AML-193 (cell line): ENCODE results near the gene MYO1A.
A peak's percentile ranks its signal among the peaks of the same experiment; 100 is the strongest.
"Not testable (repeated sequence)": the region's sequence is repeated elsewhere in the genome, so short reads cannot be mapped to it uniquely, and the experiment has no call there.

ENCODE experiments used
- DNase-seq, 2 experiments: peaks; one replicate each; lab custom pipeline; 2025; lab: John Stamatoyannopoulos, UW

The MYO1A gene

DNA sequence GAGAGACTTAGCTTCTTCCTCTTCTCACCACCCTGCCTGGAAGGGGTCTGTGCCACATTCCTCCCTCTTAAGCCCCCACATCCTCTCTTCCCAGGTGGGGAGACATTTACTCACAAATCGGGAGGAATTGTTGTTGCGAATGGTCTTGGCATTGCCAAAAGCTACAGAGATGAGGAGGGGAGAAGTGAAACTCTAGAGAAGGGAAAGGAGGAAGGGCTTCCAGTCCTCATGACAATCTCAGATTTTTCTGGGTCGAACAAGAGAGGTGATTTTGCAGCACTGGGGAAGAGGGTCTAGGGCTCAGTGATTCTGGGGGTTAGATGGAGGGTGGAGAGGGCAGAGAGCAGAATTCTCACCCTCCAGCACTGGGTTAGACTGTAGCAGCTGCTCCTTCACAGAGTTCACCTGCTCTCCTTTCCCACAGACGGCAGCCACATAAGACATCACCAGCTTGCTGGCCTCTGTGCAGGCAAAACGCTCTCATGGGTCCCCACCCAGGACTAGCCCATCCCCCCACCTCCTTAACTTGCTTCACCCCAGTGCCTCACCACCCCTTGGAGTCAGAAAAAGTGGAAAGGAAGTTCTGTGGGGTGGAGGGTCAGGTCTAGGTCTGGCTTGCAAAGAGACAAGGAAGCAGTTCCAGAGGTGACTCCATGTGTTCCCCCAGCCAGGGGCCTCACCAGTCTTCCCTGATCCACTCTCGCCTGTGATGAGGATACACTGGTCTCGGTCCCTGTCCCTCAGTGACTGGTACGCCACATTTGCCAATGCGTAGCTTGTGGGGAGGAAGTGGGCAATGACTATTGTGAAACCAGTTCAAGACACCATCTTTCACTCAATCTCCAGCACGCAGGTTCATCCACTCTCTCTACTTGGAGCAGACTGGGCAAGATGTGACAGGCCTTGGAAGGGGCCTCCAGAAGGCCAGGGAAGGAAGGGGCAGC is 2.7 kb downstream of the MYO1A start:
- DNase-seq, result peak; percentile 74 to 85

DNA sequence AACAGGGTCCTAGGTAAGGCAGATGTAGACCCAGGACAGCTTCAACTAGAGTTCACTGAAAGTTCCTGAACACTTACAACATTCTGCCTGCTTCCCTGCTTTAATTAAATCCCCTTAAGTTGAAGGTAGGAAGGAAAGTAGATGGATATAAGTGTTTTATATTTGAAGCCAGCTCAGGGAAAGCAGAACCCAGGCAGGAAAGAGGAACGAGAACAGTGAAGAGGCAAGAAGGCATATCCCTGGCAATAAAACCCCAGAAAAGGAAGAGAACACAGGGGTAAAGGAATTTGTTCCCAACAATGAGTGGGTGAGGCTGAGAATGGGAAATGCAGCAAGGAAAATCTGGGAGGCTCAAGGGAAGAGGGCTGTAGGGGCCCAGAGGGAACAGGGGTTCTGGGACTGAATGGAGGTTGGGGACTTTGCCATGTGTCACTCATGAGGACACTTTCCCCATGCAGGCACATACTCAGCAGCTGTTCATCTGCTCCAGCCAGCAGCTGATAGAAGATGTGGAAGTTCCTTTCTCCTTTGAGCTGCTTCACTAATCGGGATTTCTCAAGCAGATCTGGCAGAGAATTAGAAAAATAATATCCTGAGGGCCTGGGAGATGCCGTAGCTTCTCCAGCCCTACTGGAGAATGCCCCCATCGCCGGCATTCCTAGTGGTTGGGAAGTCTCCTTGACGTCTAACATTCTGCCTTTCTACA is 3.7 kb downstream of the MYO1A start:
- DNase-seq, result peak; percentile 14 to 36

DNA sequence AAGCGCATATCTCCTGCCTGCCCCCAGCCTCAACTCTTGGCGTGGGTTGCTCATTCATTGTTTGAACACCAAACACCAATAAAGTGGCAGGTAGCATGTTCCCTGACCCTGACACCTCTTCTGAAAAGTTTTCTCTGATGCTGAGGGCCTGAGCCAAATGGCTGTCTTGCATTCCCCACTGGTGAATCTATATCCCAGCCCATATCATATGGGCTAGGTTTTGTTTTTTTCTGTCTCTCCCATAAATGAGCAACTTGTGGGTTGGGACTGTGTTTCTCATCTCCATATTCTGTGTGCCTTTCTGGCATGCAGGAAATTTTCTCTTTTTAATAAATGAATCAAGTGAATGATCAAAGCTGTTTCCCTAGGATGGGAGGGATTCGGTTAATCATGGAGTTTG is 5.0 kb downstream of the MYO1A start:
- no peak for DNase-seq

DNA sequence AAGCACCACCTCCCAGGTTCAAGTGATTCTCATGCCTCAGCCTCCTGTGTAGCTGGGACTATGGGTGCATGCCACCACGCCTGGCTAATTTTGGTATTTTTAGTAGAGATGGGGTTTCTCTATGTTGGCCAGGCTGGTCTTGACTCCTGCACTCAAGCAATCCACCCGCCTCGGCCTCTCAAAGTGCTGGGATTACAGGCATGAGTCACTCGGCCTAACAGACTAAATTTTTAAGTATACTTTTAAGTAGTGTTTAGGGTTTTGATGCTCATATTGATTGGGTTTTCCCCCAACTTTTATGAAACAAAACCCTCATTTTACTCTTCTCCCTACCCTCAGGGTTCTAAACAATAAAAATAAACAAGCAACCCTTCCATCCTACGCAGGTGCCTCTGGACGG is 5.5 kb downstream of the MYO1A start:
- DNase-seq, result no peak

DNA sequence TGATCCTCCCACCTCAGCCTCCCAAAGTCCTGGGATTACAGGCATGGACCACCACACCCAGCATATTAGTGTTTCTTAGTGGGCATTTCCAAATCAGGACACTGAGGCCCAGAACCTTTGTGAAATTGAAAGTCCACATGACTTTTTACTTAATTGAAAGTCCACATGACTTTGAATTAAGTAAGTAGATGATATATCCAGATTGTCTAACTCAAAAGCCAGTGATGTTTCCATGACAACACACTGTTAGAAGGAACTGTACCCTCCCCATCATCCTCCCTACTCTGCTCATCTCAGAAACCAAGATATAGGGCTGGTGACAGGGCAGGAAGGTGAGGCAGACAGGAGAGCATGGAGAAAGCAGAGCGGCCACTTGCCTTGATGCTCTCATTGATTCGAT is 7.2 kb downstream of the MYO1A start:
- no peak for DNase-seq

DNA sequence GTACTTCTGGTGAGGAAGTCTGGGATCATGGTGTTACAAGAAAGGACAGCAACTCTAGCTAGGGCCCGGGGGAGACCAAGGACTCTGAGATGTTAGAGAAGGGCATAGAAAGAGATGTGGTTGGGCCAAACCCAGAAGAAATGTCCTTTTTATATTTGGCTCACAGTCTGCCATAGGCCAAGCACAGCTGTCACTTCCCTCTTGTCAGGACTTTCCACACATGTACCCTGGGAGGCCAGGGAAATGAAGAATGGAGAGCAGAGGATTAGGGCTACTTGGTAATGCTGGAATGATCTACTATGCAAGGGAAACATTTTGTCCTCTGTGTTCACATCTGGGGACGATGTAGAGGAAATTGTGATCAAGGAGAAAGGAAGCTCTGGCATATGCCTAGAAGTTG is 9.2 kb downstream of the MYO1A start:
- no peak for DNase-seq

DNA sequence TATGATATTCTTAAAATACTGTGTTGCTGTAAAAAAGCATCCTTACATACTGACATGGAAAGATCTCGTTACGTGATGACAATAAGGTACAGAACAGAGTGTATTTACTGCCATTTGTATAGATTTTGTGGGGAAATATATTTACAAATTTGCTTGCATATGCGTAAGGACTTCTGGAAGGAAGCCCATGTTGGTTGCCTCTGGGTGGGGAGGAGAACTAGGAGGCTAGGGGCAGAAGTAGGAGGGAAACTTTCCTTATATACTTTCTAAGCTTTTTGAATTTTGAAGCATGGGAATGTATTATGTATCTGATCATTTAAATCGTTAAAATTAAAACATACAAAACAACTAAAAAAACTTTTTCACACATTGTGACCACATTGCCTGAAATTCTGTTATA is 9.7 kb downstream of the MYO1A start:
- no peak for DNase-seq

DNA sequence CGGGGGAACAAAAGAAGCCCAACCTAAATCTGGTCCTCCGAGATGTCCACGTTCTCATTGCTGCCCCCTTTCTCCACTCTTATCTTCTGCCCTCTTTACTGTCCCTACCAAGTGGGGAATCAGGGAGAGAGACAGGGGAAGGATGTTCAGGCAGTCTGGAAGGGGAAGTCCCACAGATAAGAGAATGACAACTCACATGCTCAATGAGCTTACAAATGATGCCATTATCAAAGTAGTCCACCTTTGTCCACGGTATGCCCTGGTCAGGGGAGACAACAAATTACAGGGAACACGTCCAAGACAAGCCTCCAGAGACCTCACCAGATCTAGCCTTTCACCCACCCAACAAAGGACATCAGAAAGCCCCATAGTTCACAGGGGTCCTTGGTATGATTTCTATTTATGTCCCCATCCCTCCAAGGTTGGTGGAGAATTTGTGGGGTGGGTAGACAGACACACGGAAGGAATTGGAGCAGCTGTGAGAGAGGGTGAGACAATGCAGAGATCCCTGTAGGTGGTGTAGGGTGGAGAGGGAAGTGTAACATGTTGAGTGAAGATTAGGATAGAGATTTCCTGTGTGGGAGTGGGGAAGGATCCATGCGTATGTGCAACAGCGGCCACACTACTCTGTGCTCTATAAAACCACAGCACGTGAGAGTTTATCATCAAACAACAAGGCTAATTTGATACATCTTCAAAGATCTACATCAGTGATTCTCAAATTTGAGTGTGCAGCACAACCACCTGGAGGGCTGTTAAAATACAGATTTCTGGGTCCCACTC is 10.7 kb downstream of the MYO1A start:
- no peak for DNase-seq

DNA sequence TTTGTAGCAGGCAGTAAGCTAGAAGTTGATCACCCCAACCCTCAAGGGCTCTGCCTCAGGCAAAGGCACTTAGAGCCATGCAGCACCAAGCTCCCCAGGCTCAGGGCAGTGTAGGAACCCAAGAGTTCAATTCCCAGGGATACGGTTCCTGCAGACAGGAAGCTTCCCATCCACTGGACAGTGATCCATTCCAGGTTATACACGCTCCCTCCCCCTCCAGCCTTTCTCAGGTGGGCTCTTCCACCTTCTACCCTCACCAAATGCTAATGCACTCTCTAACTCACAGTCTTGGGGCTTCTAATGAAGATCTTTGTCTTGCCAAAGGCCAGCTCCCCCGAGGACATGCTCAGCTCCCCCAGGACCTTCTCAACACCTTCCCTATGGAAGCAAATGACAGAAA is 12.7 kb downstream of the MYO1A start:
- DNase-seq, result no peak

DNA sequence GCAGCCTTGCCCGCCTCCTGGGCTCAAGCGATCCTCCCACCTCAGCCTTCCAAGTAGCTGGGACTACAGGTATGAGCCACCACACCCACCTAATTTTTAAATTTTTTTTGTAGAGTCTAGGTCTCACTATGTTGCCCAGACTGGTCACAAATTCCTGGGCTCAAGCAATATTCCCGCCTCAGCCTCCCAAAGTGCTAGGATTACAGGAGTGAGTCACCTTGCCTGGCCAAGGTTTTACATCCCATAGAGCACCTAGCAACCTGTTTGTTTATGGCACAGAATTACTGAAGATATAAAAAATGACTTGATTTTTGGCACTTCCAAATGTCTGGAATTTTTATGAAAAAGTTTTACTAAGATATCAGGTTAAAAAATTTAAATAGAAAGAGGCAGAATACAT is 16.5 kb downstream of the MYO1A start:
- DNase-seq, result no peak

DNA sequence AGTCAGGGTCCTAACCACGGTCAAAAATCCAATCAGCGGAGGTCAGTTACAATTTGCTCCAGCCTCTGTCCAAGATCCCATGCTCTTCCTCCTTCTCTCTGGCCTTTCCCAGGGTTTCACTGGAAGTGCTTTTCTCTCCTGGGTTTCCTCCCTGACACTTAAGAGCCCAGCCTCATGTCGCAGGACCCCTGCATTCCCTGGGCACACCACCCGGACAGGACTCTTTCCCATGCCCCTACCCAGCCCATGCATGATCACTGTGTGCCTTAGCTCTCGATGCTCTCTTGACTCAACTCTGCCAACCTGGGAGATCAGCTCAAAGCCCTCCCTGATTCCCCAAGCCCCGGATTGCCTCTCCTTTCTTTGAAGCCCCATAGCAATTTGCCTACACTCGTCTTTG is 18.1 kb downstream of the MYO1A start:
- no peak for DNase-seq

DNA sequence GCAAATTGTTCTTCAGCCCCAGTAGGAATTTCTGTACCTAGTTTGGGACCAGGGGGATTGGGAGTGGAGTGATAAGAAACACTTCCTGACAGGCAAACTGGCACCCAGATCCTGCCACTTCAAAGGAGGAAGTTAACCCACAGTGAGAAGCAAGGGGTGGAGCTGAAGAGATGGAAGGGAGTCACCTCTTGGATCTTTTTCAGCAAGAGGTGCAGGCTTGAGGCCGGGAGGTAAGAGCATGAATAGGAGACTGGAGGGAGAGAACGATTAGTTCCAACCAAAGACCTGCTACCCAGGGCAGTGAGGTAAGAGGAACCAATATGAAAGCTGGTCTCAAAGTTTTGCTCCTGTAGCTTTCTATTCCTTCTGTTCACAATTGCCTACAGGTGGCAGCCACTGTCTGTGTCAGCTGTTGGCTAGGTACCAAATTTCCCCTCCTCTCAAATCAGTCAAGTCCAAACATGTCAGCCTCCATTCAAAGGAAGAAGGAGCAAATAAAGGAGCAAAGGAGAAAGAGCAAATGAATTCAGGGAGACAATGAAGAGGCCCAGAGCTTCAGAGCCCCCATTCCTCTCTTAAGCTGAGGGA is 18.7 kb downstream of the MYO1A start:
- DNase-seq, result peak; percentile 55 to 68

DNA sequence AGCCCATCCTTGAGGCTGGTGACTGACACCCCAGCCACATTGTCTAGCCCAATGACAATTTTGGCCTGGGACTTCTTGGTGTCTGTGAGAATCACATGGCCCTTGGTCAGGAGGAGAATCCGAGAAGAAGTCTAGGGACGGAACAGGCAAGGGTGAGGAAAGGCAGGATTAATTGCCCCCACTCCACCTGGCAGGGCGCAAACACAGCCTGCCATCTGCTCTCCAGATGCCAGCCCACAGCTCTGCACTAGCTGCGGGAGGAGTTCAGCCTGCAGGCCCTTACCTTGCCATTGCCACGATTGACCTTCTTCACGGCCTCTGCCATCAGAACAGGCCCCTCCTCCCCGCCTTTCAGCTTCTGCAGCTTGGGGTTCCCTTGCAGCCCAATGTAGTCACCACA is 20.5 kb downstream of the MYO1A start:
- DNase-seq, result no peak

DNA sequence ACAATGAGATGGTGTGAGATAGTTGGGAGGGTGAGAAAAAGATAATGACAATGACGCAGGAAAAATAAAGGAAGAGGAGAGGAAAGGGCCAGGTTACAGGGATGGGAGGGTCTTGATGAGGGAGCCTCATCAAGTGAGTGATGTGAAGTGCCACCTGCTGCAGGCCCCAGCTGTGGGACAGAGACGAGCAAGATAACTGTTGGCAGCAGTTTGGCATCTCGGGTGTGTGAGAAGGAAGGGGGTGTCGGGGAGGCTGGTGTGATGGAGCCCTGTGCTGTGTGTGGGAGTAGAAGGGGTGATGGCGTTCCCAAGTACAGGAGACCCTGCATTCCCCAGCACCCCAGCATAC is 22.1 kb downstream of the MYO1A start:
- DNase-seq, result no peak

DNA sequence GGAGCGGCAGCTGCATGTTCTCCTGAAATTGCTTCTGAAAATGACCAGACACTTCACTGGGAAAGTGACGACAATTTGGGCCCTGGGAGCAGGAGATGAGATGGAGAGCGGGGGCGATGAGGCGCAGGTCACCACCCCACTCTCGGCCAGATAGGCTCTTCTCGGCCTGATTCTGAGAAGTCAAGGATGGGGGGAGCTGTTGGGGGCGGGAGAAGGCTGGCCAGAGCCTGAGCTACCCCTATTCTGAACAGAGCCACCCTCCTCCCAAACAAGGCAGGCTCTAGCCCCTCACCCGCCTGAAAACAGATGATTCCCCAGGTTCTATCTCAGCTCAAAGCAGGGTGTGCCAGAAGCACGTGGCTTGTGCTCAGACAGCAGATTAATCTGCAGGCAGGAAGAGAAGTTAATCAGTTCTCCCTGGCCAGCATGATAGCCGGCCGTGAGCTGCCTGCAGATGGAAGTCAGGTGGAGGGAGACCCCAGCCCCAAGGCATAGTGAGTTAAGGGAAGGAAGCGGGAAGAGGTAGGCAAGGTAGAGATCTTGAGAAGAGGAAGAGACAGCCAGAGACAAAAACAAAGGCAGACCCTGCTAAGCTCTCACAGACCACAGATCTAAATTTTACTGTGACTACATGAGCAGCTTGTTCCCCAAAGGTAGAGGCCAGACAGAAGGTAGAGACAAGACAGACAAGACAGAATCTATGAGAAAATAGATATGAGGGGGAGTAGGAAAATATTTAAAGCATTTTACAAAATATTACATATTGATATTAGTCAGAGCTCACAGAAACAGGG is 22.7 kb downstream of the MYO1A start:
- DNase-seq, result no peak

DNA sequence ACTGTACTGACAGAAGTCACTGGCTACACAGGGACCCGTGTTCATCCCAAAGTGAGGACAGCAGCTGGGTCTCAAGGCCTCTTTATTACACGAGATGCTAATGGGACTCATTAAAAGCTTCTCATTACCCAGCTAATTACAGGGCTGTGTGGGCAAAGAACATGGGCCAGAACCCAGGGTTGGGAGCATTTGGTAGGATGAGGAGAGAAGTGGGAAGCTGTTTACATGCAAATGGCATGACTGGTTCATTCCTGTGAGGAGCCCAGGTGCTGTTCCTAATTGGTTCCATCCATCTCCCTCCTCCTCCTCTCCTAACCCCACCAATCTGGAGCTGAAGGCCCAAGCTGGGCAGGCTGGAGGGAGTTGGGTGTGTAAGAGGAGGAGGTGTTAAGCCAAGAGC is 24.7 kb downstream of the MYO1A start:
- no peak for DNase-seq

DNA sequence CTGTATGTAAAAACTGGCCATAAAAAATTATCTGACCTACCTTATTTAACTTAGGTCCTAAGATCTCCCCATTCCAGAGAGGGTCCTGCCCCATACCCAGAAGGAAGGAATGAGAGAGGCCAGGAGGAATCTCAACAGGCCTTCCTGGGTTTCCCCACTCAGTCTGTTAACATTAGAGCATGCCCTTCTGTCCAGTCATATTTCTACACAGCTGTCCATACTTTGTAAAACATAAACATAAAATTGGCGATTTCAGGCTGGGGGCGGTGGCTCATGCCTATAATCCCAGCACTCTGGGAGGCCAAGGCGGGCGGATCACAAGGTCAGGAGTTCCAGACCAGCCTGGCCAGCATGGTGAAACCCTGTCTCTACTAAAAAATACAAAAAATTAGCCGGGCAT is 27.6 kb downstream of the MYO1A start:
- DNase-seq, result not testable (repeated sequence)

DNA sequence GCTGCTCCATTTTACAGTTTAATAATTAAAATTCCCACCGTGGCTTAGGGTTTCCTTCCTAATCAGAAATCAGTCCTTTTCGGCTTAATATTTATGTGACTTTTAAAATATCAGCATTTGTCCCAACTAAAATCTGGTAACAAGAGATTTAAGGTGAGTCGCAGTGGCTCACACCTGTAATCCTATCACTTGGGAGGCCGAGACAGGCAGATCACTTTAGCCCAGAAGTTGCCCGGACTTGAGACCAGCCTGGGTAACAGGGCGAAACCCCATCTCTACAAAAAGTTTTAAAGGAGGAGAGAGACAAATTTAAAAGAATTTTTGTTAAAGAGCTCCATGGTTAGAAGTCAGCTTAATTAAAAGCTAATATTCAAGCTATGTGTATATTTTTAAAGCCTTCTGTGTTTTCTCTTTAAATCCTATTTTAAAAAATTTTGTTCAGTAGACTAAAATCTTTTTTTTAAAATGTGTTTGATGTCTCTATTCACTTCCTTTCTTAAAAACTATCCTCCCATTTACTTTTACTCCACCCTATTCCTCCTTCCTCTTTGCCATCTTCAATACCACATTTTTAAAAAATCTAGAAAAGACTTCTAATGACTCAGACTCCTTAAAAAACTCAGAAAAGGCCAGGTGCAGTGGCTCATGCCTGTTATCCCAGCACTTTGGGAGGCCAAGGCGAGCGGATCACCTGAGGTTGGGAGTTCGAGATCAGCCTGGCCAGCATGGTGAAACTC is 29.8 kb downstream of the MYO1A start:
- no peak for DNase-seq

DNA sequence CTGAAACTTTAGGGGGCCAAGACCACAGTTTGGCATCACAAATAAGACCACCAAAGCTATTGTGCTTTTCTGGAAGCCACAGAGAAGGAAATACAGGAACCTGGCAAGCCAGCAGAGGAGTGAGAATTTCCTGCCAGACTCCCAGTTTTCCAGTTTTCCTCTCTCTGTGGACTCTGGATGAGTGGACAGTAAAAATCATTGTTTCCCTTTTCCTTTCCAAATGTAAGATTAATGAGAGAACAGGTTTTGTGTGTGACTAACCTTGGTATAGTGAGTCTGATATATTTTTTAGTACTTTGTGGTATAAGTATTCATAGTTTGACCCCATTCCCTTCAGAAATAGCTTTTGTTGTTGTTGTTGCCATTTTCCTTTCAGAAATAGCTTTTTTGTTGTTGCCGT is 31.0 kb downstream of the MYO1A start:
- DNase-seq, result no peak

DNA sequence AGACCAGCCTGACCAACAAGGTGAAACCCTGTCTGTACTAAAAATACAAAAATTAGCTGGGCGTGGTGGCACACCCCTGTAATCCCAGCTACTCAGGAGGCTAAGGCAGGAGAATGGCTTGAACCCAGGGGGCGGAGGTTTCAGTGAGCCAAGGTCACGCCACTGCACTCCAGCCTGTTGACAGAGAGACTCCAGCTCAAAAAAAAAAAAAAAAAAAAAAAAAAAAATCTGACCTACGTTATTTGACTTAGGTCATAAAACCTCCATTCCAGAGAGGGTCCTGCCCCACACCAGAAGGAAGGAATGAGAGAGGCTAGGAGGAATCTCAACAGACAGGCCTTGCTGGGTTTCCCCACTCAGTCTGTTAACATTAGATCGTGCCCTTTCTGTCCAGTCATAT is 31.6 kb downstream of the MYO1A start:
- DNase-seq, result not testable (repeated sequence)

DNA sequence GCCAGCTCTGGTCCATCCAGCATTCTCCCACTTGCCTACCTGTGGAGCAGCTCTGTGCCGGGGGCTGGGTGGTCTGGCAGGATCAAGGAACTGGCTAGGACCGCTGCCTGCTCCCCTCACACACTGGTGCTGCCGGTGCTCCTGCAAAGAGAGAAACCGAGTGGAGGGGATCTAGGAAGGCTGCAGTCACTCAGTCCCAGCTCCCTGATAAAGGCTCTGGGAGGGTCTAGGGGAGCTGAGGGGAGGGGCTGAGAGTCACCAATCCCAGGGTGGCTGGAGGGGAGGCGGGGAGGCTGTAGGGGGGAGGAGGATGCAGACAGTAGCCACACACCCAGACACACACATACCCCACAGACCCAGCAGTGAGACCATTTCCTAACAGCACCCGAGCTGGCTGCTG is 33.6 kb downstream of the MYO1A start, which contains the start of gene TAC3:
Gene TAC3 (minus strand): TSS at position 182 of the 400 bp plus-strand sequence. CDS start 732 bp downstream, outside the sequence.
- DNase-seq, result no peak
